GM21825 (cell line): ENCODE data around the gene GALNT7.

ENCODE experiments used
- ATAC-seq: cut with Tn5 transposase; IDR thresholded peaks from one replicate; pipeline ENCODE4 v1.9.1; 2021; ENCODE audit warnings: mild to moderate bottlenecking, moderate library complexity; ENCODE audit not compliant: unreplicated experiment

GALNT7 gene

GRCh38 chr4:173291899-173292298 is 123.3 kb downstream of the GALNT7 start:
- no peak for ATAC-seq

- no peak for ATAC-seq
Observed at GRCh38 chr4:173293663-173294062, 125.1 kb downstream of the GALNT7 start.

GRCh38 chr4:173294444-173294843 is 125.8 kb downstream of the GALNT7 start:
- no peak for ATAC-seq

GRCh38 chr4:173301518-173302201 is 133.0 kb downstream of the GALNT7 start:
- peak; percentile 62 for ATAC-seq

- no peak for ATAC-seq
Observed at GRCh38 chr4:173307778-173308177, 139.2 kb downstream of the GALNT7 start.

- ATAC-seq = no peak
Observed at GRCh38 chr4:173311368-173311767, 142.8 kb downstream of the GALNT7 start.

GRCh38 chr4:173314715-173315114 is 146.1 kb downstream of the GALNT7 start:
- no peak for ATAC-seq

GRCh38 chr4:173316060-173316459 is 147.4 kb downstream of the GALNT7 start:
- no peak for ATAC-seq

GRCh38 chr4:173317004-173317403 is 148.4 kb downstream of the GALNT7 start:
- peak; percentile 39 for ATAC-seq

- ATAC-seq = no peak
Observed at GRCh38 chr4:173318240-173318639, 149.6 kb downstream of the GALNT7 start.

GRCh38 chr4:173318648-173319211 is 150.1 kb downstream of the GALNT7 start:
- no peak for ATAC-seq

- ATAC-seq = no peak
Observed at GRCh38 chr4:173319696-173320095, 151.1 kb downstream of the GALNT7 start.

- no peak for ATAC-seq
Observed at GRCh38 chr4:173325007-173325736, 156.6 kb downstream of the GALNT7 start.

- ATAC-seq = no peak
Observed at GRCh38 chr4:173328236-173328901, 159.8 kb downstream of the GALNT7 start.

- no peak for ATAC-seq
Observed at GRCh38 chr4:173330590-173330989, 162.0 kb downstream of the GALNT7 start.

- no peak for ATAC-seq
Observed at GRCh38 chr4:173332021-173332487, 163.4 kb downstream of the GALNT7 start.

- no peak for ATAC-seq
Observed at GRCh38 chr4:173332963-173333657, 164.5 kb downstream of the GALNT7 start.

- peak; percentile 4 for ATAC-seq
Observed at GRCh38 chr4:173333658-173334084, 165.1 kb downstream of the GALNT7 start.

- peak; percentile 94 for ATAC-seq
Observed at GRCh38 chr4:173334085-173334890, 165.7 kb downstream of the GALNT7 start, which contains the start of gene HMGB2. Gene HMGB2, minus strand, starts transcription at chr4:173334358. Its CDS starts 709 bp downstream, at chr4:173333649.
